Trophoblast cell (in vitro differentiated cells and primary cell): ENCODE results near the gene DOK5.
"Not testable (repeated sequence)": the region's sequence is repeated elsewhere in the genome, so short reads cannot be mapped to it uniquely, and the experiment has no call there.

ENCODE experiments used
- DNase-seq, 2 donors: peaks; one replicate each; pipeline ENCODE4 v3.0.0-alpha.2; 2016
- H2AFZ ChIP-seq: 2 replicates; pipeline ENCODE4 v1.6.1; 2013; ENCODE audit warnings: low read length, moderate library complexity, mild to moderate bottlenecking; ENCODE audit not compliant: insufficient read depth, poor library complexity
- H2AK5ac ChIP-seq: 2 replicates; pipeline ENCODE4 v1.6.1; 2013; ENCODE audit warnings: mild to moderate bottlenecking, low read length
- H2BK120ac ChIP-seq: 2 replicates; pipeline ENCODE4 v1.6.1; 2013; ENCODE audit warnings: low read length, mild to moderate bottlenecking, moderate library complexity; ENCODE audit not compliant: insufficient read depth, poor library complexity
- H2BK12ac ChIP-seq: 2 replicates; pipeline ENCODE4 v1.6.1; 2013; ENCODE audit warnings: mild to moderate bottlenecking, low read length, moderate library complexity
- H2BK5ac ChIP-seq: 2 replicates; pipeline ENCODE4 v1.6.1; 2013; ENCODE audit warnings: low read length, low read depth, moderate library complexity, mild to moderate bottlenecking; ENCODE audit not compliant: poor library complexity
- H3K14ac ChIP-seq: 2 replicates; pipeline ENCODE4 v1.6.1; 2013; ENCODE audit warnings: mild to moderate bottlenecking, low read length
- H3K18ac ChIP-seq: 2 replicates; pipeline ENCODE4 v1.6.1; 2013; ENCODE audit warnings: mild to moderate bottlenecking, low read length
- H3K23ac ChIP-seq: 2 replicates; pipeline ENCODE4 v1.6.1; 2013; ENCODE audit warnings: low read length
- H3K27ac ChIP-seq: 2 replicates; pipeline ENCODE4 v1.5.1; 2013; ENCODE audit warnings: low read depth, mild to moderate bottlenecking, inconsistent platforms, low read length, moderate library complexity
- H3K27me3 ChIP-seq: 2 replicates; pipeline ENCODE4 v1.6.1; 2013; ENCODE audit warnings: inconsistent platforms, mild to moderate bottlenecking, low read length, moderate library complexity; ENCODE audit not compliant: insufficient read depth
- H3K36me3 ChIP-seq, 2 experiments: 1 replicate in 1 of 2; 2 replicates in 1 of 2; pipeline ENCODE4 v1.6.1; 2013; ENCODE audit warnings: low read length in 2 of 2, mild to moderate bottlenecking in 2 of 2, moderate library complexity in 1 of 2; ENCODE audit not compliant: insufficient read depth in 2 of 2, control insufficient read depth in 1 of 2
- H3K4ac ChIP-seq: 2 replicates; pipeline ENCODE4 v1.6.1; 2013; ENCODE audit warnings: low read depth, mild to moderate bottlenecking, low read length, moderate library complexity
- H3K4me1 ChIP-seq, 2 experiments: 1 replicate in 1 of 2; 2 replicates in 1 of 2; pipeline ENCODE4 v1.6.1; 2013; ENCODE audit warnings: low read length in 2 of 2, mild to moderate bottlenecking in 2 of 2, moderate library complexity in 1 of 2; ENCODE audit not compliant: insufficient read depth in 2 of 2, control insufficient read depth in 1 of 2
- H3K4me2 ChIP-seq: 2 replicates; pipeline ENCODE4 v1.6.1; 2013; ENCODE audit warnings: inconsistent platforms, mild to moderate bottlenecking, low read length, moderate library complexity
- H3K4me3 ChIP-seq: 2 replicates; pipeline ENCODE4 v1.5.1; 2013; ENCODE audit warnings: mild to moderate bottlenecking, low read depth, low read length, inconsistent platforms
- H3K79me1 ChIP-seq: one replicate; pipeline ENCODE4 v1.6.1; 2013; ENCODE audit warnings: low read length
- H3K79me2 ChIP-seq: 2 replicates; pipeline ENCODE4 v1.6.1; 2013; ENCODE audit warnings: low read length, mild to moderate bottlenecking; ENCODE audit not compliant: control insufficient read depth, insufficient read depth, poor library complexity
- H3K9ac ChIP-seq: 2 replicates; pipeline ENCODE4 v1.6.1; 2013; ENCODE audit warnings: mild to moderate bottlenecking, low read length
- H3K9me3 ChIP-seq: 2 replicates; pipeline ENCODE4 v1.6.1; 2013; ENCODE audit warnings: low read depth, mild to moderate bottlenecking, control low read depth, inconsistent platforms, low read length; ENCODE audit not compliant: insufficient read depth
- H4K12ac ChIP-seq: 2 replicates; pipeline ENCODE4 v1.6.1; 2013; ENCODE audit warnings: low read depth, mild to moderate bottlenecking, low read length, moderate library complexity
- H4K8ac ChIP-seq: 2 replicates; pipeline ENCODE4 v1.6.1; 2013; ENCODE audit warnings: low read depth, mild to moderate bottlenecking, low read length, moderate library complexity
- H4K91ac ChIP-seq: one replicate; pipeline ENCODE4 v1.6.1; 2013; ENCODE audit warnings: low read depth, mild to moderate bottlenecking, low read length, moderate library complexity
- WGBS: extraction: QIAGEN DNeasy Blood & Tissue Kit; methylation state at CpG from one replicate; pipeline ENCODE4 v1.1.7; 2013; ENCODE audit warnings: missing lambda C conversion rate; ENCODE audit not compliant: insufficient read length, insufficient coverage; ENCODE audit errors: extremely low coverage; 5-methylcytosine and 5-hydroxymethylcytosine counted together

DOK5 gene

DNA sequence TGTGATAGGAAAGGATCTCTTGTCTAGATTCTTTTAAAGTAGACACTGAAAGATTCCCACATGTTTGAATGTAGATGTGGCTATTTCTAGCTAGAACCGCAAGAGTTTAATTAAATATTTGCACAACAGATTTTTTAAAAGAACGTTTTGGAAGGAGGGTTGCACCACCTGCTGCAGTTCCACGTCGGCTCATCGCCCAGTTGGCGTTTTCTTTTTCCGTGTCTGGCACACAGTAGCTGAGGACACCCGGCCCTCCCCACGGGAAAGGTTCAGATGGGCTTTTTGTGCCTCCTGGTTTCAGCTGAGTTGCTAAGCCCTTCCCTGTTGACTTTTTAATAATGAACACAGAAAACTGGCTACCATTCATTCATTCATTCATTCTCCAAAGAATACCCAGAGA lies 41.8 kb upstream of the DOK5 start:
- Histone ChIP-seq H3K79me1 (no peaks in the 10 kb centered on the region), H4K8ac (no peak overlapping the region), H2AK5ac (no peak overlapping the region), H4K91ac (no peak overlapping the region), H3K18ac (no peak overlapping the region), H2BK12ac (no peak overlapping the region), H3K4ac (no peak overlapping the region), H3K14ac (no peak overlapping the region), H3K23ac (no peak overlapping the region), H3K79me2 (no peaks in the 10 kb centered on the region), H2AFZ (no peak overlapping the region), H4K12ac (no peak overlapping the region), H3K4me1 (peaks cover 0 to 2% of the 10 kb centered on the region in 2 experiments), H3K27ac (no peak overlapping the region), H3K27me3 (no peaks in the 10 kb centered on the region), H3K36me3 (no peaks in the 10 kb centered on the region), H3K4me3 (no peak overlapping the region), H3K9ac (no peak overlapping the region), H3K9me3 (no peaks in the 10 kb centered on the region), H2BK5ac (no peak overlapping the region), H2BK120ac (no peak overlapping the region), H3K4me2 (no peak overlapping the region)
- no CpG with 5 or more reads among the region's 9 CpGs for WGBS
- DNase-seq, result no peak

DNA sequence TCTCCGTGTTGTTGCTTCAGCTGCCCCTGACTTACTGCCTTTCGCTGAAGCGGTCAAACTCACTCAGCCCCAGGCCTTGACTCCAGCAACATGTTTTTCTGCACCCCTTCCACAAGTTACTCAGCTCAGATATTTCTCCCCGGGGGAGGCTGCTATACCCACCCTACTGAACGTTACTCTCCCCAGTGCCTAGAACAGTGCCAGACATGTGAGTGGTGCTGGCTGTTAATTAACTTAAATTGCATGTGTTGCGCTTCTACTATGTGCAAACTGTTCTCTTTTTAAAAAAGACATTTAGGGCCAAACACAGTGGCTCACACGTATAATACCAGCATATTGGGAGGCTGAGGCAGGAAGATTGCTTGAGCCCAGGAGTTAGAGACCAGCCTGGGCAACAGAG lies 41.2 kb upstream of the DOK5 start:
- H3K9me3 ChIP-seq, result no peaks in the 10 kb centered on the region
- H3K27me3 ChIP-seq, result no peaks in the 10 kb centered on the region
- H3K36me3 ChIP-seq, result no peaks in the 10 kb centered on the region
- H2BK12ac ChIP-seq, result no peak overlapping the region
- H2AFZ ChIP-seq, result no peak overlapping the region
- no peak overlapping the region for H3K27ac ChIP-seq
- DNase-seq, result no peak
- H3K4me3 ChIP-seq, result no peak overlapping the region
- H3K4ac ChIP-seq, result no peak overlapping the region
- no peak overlapping the region for H4K8ac ChIP-seq
- H2BK120ac ChIP-seq, result no peak overlapping the region
- peaks cover 0 to 2% of the 10 kb centered on the region in 2 experiments for H3K4me1 ChIP-seq
- WGBS, result no CpG with 5 or more reads among the region's 7 CpGs
- H3K9ac ChIP-seq, result no peak overlapping the region
- no peaks in the 10 kb centered on the region for H3K79me1 ChIP-seq
- no peak overlapping the region for H3K14ac ChIP-seq
- H2AK5ac ChIP-seq, result no peak overlapping the region
- no peak overlapping the region for H4K12ac ChIP-seq
- H2BK5ac ChIP-seq, result no peak overlapping the region
- H3K79me2 ChIP-seq, result no peaks in the 10 kb centered on the region
- H3K4me2 ChIP-seq, result no peak overlapping the region
- H4K91ac ChIP-seq, result no peak overlapping the region
- H3K23ac ChIP-seq, result no peak overlapping the region
- H3K18ac ChIP-seq, result no peak overlapping the region

DNA sequence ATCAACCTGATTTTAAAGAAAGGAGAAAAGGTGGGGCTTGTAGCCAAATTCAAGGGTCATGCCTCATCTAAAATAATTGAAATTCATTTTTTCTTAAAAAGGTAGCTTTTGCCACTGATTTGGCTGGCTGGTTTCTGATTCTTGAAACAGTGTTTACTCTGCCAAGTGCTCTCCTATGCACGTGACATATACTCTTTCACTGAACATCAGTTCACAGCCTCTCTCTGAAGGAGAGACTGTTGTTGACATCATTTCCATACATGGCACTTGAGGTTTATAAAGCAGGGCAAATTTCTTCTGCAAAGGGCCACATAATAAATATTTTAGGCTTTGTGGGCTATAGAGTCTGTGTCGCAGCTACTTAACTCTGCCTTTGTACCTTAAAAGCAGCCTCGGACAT lies 40.4 kb upstream of the DOK5 start:
- Histone ChIP-seq H3K4me3 (no peak overlapping the region), H2BK5ac (no peak overlapping the region), H4K8ac (no peak overlapping the region), H3K18ac (no peak overlapping the region), H3K9me3 (no peaks in the 10 kb centered on the region), H3K4me1 (no peaks in the 10 kb centered on the region), H3K27me3 (no peaks in the 10 kb centered on the region), H4K12ac (no peak overlapping the region), H2AFZ (no peak overlapping the region), H3K79me1 (no peaks in the 10 kb centered on the region), H2BK12ac (no peak overlapping the region), H2BK120ac (no peak overlapping the region), H3K36me3 (no peaks in the 10 kb centered on the region), H3K4ac (no peak overlapping the region), H2AK5ac (no peak overlapping the region), H3K79me2 (no peaks in the 10 kb centered on the region), H4K91ac (no peak overlapping the region), H3K27ac (no peak overlapping the region), H3K9ac (no peak overlapping the region), H3K23ac (no peak overlapping the region), H3K4me2 (no peak overlapping the region), H3K14ac (no peak overlapping the region)
- no CpG with 5 or more reads among the region's 3 CpGs for WGBS
- no peak for DNase-seq

DNA sequence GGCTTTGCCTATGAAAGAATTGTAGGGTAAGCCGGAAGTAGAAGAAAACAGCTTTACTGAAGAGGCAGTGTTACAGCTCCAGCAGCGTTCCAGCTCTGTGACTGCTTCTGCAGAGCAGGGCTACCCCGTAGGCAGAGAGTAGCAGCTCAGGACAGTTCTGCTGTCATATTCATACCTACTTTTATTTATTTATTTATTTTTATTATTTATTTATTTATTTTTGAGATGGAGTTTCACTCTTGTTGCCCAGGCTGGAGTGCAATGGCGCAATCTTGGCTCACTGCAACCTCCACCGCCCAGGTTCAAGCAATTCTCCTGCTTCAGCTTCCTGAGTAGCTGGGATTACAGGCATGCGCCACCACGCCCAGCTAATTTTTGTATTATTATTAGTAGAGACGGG lies 39.0 kb upstream of the DOK5 start:
- H2BK5ac ChIP-seq, H4K91ac ChIP-seq, H3K79me2 ChIP-seq, H3K27ac ChIP-seq, H3K23ac ChIP-seq, DNase-seq, H3K14ac ChIP-seq, H2AFZ ChIP-seq, H3K9me3 ChIP-seq, H3K36me3 ChIP-seq, H3K18ac ChIP-seq, H3K4ac ChIP-seq, H3K79me1 ChIP-seq, H3K9ac ChIP-seq, H2BK120ac ChIP-seq, H3K4me3 ChIP-seq, H4K12ac ChIP-seq, H3K4me1 ChIP-seq, H2BK12ac ChIP-seq, H3K4me2 ChIP-seq, H3K27me3 ChIP-seq, H4K8ac ChIP-seq, H2AK5ac ChIP-seq: not testable (repeated sequence)
- no CpG with 5 or more reads among the region's 8 CpGs for WGBS
